NOMO-1 treated with DMSO at 0.1 percent for 48 hours (cell line): ENCODE measurements around the gene HK3.

Experiments
- DNase-seq: peaks from one replicate; lab custom pipeline; 2025; ENCODE audit not compliant: unreplicated experiment; lab: John Stamatoyannopoulos, UW

Gene HK3

GRCh38 chr5:176902102-176902814 lies 3.1 kb upstream of the HK3 start:
- DNase-seq, result no peak

- peak; percentile 86 for DNase-seq
Observed at GRCh38 chr5:176901260-176902101, 2.3 kb upstream of the HK3 start.

- no peak for DNase-seq
Observed at GRCh38 chr5:176900780-176901204, 1.6 kb upstream of the HK3 start.

GRCh38 chr5:176899946-176900779 lies 1.0 kb upstream of the HK3 start:
- no peak for DNase-seq

GRCh38 chr5:176897263-176897662 lies 1.9 kb downstream of the HK3 start:
- no peak for DNase-seq

- DNase-seq, result no peak
Observed at GRCh38 chr5:176895831-176896230, 3.3 kb downstream of the HK3 start.

- no peak for DNase-seq
Observed at GRCh38 chr5:176894298-176894697, 4.8 kb downstream of the HK3 start.

GRCh38 chr5:176892663-176893062 lies 6.5 kb downstream of the HK3 start:
- no peak for DNase-seq

GRCh38 chr5:176891331-176891958 lies 7.7 kb downstream of the HK3 start:
- no peak for DNase-seq

- no peak for DNase-seq
Observed at GRCh38 chr5:176890455-176891330, 8.5 kb downstream of the HK3 start.

GRCh38 chr5:176889321-176890280 lies 9.5 kb downstream of the HK3 start:
- DNase-seq, result no peak

GRCh38 chr5:176888865-176889165 lies 10.3 kb downstream of the HK3 start:
- DNase-seq, result no peak

GRCh38 chr5:176888016-176888864 lies 10.9 kb downstream of the HK3 start:
- DNase-seq, result no peak

- no peak for DNase-seq
Observed at GRCh38 chr5:176887252-176887849, 11.8 kb downstream of the HK3 start.

- DNase-seq, result no peak
Observed at GRCh38 chr5:176886336-176887251, 12.6 kb downstream of the HK3 start.

GRCh38 chr5:176884571-176884890 lies 14.6 kb downstream of the HK3 start:
- no peak for DNase-seq
